Measurements from ENCODE around the gene DDIT3. TPM values are rescaled to one million over a fixed set of nuclear protein-coding genes. Genes with fewer than 3 reads are reported as not detected.

Gene DDIT3
- polyA plus RNA-seq, 3 donors: 9.3 to 163 (median 9.4) TPM

DNA sequence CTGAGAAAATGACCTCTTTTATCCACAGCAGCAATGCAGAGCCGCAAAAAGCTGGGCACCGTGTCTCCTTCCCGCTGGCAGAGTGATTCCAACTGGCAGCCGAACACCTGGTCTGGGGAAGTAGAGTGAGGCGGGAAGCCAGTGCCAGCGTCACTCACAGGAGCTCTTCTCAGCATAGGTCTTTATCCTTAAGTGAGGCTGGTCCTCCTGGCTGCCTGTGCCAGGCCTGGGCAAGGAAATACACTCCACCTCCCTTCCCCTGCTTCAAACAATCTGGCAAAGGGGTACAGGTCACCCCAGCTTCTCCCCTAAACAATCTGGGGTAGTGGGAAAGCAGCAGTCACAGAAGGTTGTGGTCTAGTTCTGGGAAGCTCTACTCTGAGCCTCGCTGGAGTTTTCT lies 45.5 kb downstream of the DDIT3 start:
- H3K27ac Mint-ChIP-seq: peak overlapping the region in 4 of 7 donors; percentile 30 to 80 (median 36)
- H3K9me3 Mint-ChIP-seq: peaks cover 0 to 1% (median 0%) of the 10 kb centered on the region in 7 donors
- DNase-seq: no peak
- Histone ChIP-seq H3K79me2 (ENCODE audit: insufficient read depth, low read length) (peaks cover 77% of the 10 kb centered on the region), H3K27ac (ENCODE audit: low read depth in 1 of 2, low read length in 2 of 2) (peak overlapping the region in 1 of 2 donors; percentile 46), H3K4me3 (replicated peaks in 1 of 3; ENCODE audit: low read depth in 2 of 3, low read length in 3 of 3) (peak overlapping the region in 1 of 3 experiments; percentile 100), H2AFZ (ENCODE audit: insufficient read depth, low read depth, low read length, poor library complexity, severe bottlenecking) (no peak overlapping the region), H3K9ac (ENCODE audit: insufficient read depth, low read length, poor library complexity, severe bottlenecking) (no peak overlapping the region), H3K36me3 (replicated peaks in 1 of 2; ENCODE audit: control insufficient read depth in 1 of 2, insufficient read depth in 2 of 2, low read length in 2 of 2) (peaks cover 50 to 57% of the 10 kb centered on the region in 2 donors), H3K4me2 (replicated peaks; ENCODE audit: extremely low read depth, low read length, poor library complexity, severe bottlenecking) (peak overlapping the region; percentile 89), H3K4me1 (ENCODE audit: control insufficient read depth in 1 of 2, insufficient read depth in 2 of 2, low read length in 2 of 2) (peaks cover 61 to 86% of the 10 kb centered on the region in 2 donors), H4K20me1 (ENCODE audit: insufficient read depth, low read length) (peaks cover 67% of the 10 kb centered on the region), H3K9me3 (replicated peaks in 1 of 2; ENCODE audit: control insufficient read depth in 1 of 2, insufficient read depth in 1 of 2, low read length in 2 of 2) (no peaks in the 10 kb centered on the region), H3K27me3 (ENCODE audit: control insufficient read depth in 2 of 2, insufficient read depth in 2 of 2, low read length in 2 of 2) (no peaks in the 10 kb centered on the region)
- peak overlapping the region; percentile 14 to 26 for H3K4me3 Mint-ChIP-seq
- peaks cover 0 to 2% (median 1%) of the 10 kb centered on the region in 3 donors for H3K27me3 Mint-ChIP-seq (ENCODE audit: low read depth in 3 of 3)
- intact Hi-C loops (cut with micrococcal nuclease): loop anchor here (5.0 to 10.0 kb wide), 4 partner anchors 47 to 150 kb away; partner anchors contain the start of genes DCTN2 (in 2 of the 2), DDIT3 (in 1 of the 2) and MBD6 (in 1 of the 2)
- TF ChIP-seq CTCF (IDR thresholded peaks at IDR 0.05): no peak
- peaks cover 73% of the 10 kb centered on the region for H3K4me1 Mint-ChIP-seq
- 94% methylated on average over 4 of the region's 7 CpGs for WGBS (ENCODE audit: insufficient coverage)
- H3K36me3 Mint-ChIP-seq: peaks cover 39 to 59% of the 10 kb centered on the region in 2 donors

GRCh38 chr12:57474430-57474829 lies 45.9 kb downstream of the DDIT3 start:
- peaks cover 0 to 1% (median 0%) of the 10 kb centered on the region in 7 donors for H3K9me3 Mint-ChIP-seq
- intact Hi-C loops (cut with micrococcal nuclease): loop anchor here in 1 of 2 donors (10.0 kb wide), 2 partner anchors 70 to 150 kb away; partner anchors contain the start of gene DCTN2
- H3K36me3 Mint-ChIP-seq: peaks cover 43 to 63% of the 10 kb centered on the region in 2 donors
- Histone ChIP-seq H3K4me2 (replicated peaks; ENCODE audit: extremely low read depth, low read length, poor library complexity, severe bottlenecking) (peak overlapping the region; percentile 89), H4K20me1 (ENCODE audit: insufficient read depth, low read length) (peaks cover 72% of the 10 kb centered on the region), H3K4me3 (replicated peaks in 1 of 3; ENCODE audit: low read depth in 2 of 3, low read length in 3 of 3) (peak overlapping the region in 1 of 3 experiments; percentile 100), H3K9me3 (replicated peaks in 1 of 2; ENCODE audit: control insufficient read depth in 1 of 2, insufficient read depth in 1 of 2, low read length in 2 of 2) (no peaks in the 10 kb centered on the region), H3K36me3 (replicated peaks in 1 of 2; ENCODE audit: control insufficient read depth in 1 of 2, insufficient read depth in 2 of 2, low read length in 2 of 2) (peaks cover 54 to 62% of the 10 kb centered on the region in 2 donors), H2AFZ (ENCODE audit: insufficient read depth, low read depth, low read length, poor library complexity, severe bottlenecking) (no peak overlapping the region), H3K4me1 (ENCODE audit: control insufficient read depth in 1 of 2, insufficient read depth in 2 of 2, low read length in 2 of 2) (peaks cover 57 to 86% of the 10 kb centered on the region in 2 donors), H3K9ac (ENCODE audit: insufficient read depth, low read length, poor library complexity, severe bottlenecking) (no peak overlapping the region), H3K79me2 (ENCODE audit: insufficient read depth, low read length) (peaks cover 74% of the 10 kb centered on the region), H3K27me3 (ENCODE audit: control insufficient read depth in 2 of 2, insufficient read depth in 2 of 2, low read length in 2 of 2) (no peaks in the 10 kb centered on the region), H3K27ac (ENCODE audit: low read depth in 1 of 2, low read length in 2 of 2) (peak overlapping the region in 1 of 2 donors; percentile 46)
- no peak for DNase-seq
- peak overlapping the region in 4 of 7 donors; percentile 30 to 80 (median 50) for H3K27ac Mint-ChIP-seq
- no peak for TF ChIP-seq CTCF (IDR thresholded peaks at IDR 0.05)
- peaks cover 73% of the 10 kb centered on the region for H3K4me1 Mint-ChIP-seq
- peaks cover 0 to 1% (median 0%) of the 10 kb centered on the region in 3 donors for H3K27me3 Mint-ChIP-seq (ENCODE audit: low read depth in 3 of 3)
- H3K4me3 Mint-ChIP-seq: peak overlapping the region in 1 of 2 donors; percentile 14
- 94% methylated on average over 3 of the region's 8 CpGs for WGBS (ENCODE audit: insufficient coverage)
